ENCODE measurements around the gene CEP112.
"Not testable (repeated sequence)": the region's sequence is repeated elsewhere in the genome, so short reads cannot be mapped to it uniquely, and the experiment has no call there.

Gene CEP112

GRCh38 chr17:66169839-66170238 lies 22.1 kb downstream of the CEP112 start:
- Histone ChIP-seq H3K36me3 (peaks cover 0 to 6% (median 0%) of the 10 kb centered on the region in 3 donors), H3K4me1 (no peaks in the 10 kb centered on the region), H3K9me3 (no peaks in the 10 kb centered on the region), H3K27me3 (no peaks in the 10 kb centered on the region), H3K27ac (no peak overlapping the region), H3K4me3 (no peak overlapping the region)
- DNase-seq = no peak
- TF ChIP-seq CTCF (IDR thresholded peaks at IDR 0.05) = no peak
- intact Hi-C loops (cut with DNase I; ENCODE audit: low total_unique reads) = loop anchor here (10.0 kb wide), 2 partner anchors 875 to 935 kb away; no protein-coding TSS in a partner anchor

DNA sequence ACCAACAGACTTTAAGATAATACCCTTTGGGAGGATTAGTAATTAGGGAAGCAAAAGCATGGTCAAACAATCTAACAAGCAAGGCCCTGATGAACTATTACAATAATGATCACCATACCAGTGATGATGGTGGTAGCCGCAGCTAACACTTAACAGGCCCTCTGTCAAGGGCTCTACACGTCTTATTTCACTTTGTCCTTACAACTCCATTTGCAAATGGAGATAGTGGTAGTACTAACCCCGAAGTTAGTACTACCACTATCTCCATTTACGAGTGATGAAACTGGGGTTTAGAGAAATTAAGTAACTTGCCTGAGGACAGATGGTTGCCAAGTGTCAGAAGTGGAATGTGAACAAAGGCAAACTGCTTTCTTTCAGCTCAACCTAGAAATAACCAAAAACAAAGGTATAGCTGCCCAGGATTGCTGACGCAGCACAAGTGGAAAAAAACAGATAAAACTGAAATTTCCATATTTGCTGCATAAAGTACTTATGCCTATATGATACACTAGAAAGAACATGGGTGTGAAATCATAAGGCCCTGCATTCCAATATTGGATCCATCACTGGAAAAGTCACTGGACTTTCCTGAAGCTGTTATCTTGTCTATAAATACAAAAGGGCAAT lies 24.6 kb downstream of the CEP112 start:
- intact Hi-C loops (cut with DNase I; ENCODE audit: low total_unique reads) = loop anchor here (10.0 kb wide), 1 partner anchor 873 kb away; no protein-coding TSS in a partner anchor
- TF ChIP-seq CTCF (IDR thresholded peaks at IDR 0.05) = no peak
- H3K9me3 ChIP-seq = no peaks in the 10 kb centered on the region
- H3K4me3 ChIP-seq = no peak overlapping the region
- peaks cover 0 to 5% (median 0%) of the 10 kb centered on the region in 3 donors for H3K36me3 ChIP-seq
- H3K27ac ChIP-seq = no peak overlapping the region
- no peaks in the 10 kb centered on the region for H3K4me1 ChIP-seq
- H3K27me3 ChIP-seq = no peaks in the 10 kb centered on the region
- no peak for DNase-seq

- Histone ChIP-seq H3K27me3 (no peaks in the 10 kb centered on the region), H3K4me1 (no peaks in the 10 kb centered on the region), H3K4me3 (no peak overlapping the region), H3K36me3 (no peaks in the 10 kb centered on the region), H3K27ac (no peak overlapping the region), H3K9me3 (peaks cover 0 to under 1% (median 0%) of the 10 kb centered on the region in 3 donors)
- intact Hi-C loops (cut with DNase I; ENCODE audit: low total_unique reads) = loop anchor here (10.0 kb wide), 1 partner anchor 871 kb away; no protein-coding TSS in a partner anchor
- TF ChIP-seq CTCF (IDR thresholded peaks at IDR 0.05) = peak; percentile 61 to 79
- DNase-seq = no peak
Measured at GRCh38 chr17:66165537-66166123, 26.3 kb downstream of the CEP112 start.

DNA sequence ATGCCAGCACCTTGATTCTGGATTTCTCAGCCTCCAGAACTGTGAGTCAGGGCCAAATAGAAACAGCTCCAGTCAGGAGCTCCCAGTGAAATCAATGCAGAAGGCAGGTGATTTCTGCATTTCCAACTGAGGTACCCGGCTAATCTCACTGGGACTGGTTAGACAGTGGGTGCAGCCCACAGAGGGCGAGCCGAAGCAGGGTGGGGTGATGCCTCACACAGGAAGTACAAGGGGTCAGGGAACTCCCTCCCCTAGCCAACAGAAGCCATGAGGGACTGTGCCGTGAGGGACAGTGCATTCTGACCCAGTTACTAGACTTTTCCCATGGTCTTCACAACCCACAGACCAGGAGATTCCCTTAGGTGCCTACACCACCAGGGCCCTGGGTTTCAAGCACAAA lies 36.9 kb downstream of the CEP112 start:
- H3K27ac ChIP-seq; H3K4me1 ChIP-seq; intact Hi-C loops (cut with DNase I; ENCODE audit: low total_unique reads); H3K4me3 ChIP-seq; DNase-seq; H3K27me3 ChIP-seq; H3K9me3 ChIP-seq: not testable (repeated sequence)
- H3K36me3 ChIP-seq = peaks cover 4 to 15% (median 8%) of the 10 kb centered on the region in 3 donors

DNA sequence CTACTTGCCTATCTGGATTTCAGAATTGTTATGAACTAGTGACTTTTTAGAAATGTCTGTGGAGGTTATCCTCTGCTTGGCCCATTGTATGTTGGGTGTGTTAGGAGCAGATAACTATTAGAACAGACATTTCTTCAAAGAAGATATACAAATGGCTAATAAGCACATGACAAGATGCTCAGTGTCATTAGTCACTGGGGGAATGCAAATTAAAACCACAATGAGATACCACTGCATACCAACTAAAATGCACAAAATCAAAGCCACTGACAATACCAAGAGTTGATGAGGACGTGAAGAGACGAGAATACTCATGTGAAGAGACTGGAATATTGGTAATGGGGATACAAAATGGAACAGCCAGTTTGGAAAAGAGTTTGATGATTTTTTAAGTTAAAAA lies 39.2 kb downstream of the CEP112 start:
- Histone ChIP-seq H3K4me1 (no peaks in the 10 kb centered on the region), H3K36me3 (peaks cover 0 to 15% (median 4%) of the 10 kb centered on the region in 3 donors), H3K9me3 (no peaks in the 10 kb centered on the region), H3K27me3 (no peaks in the 10 kb centered on the region), H3K27ac (no peak overlapping the region), H3K4me3 (no peak overlapping the region)
- TF ChIP-seq CTCF (IDR thresholded peaks at IDR 0.05) = no peak
- DNase-seq = no peak
- intact Hi-C loops (cut with DNase I; ENCODE audit: low total_unique reads) = no loop called here

DNA sequence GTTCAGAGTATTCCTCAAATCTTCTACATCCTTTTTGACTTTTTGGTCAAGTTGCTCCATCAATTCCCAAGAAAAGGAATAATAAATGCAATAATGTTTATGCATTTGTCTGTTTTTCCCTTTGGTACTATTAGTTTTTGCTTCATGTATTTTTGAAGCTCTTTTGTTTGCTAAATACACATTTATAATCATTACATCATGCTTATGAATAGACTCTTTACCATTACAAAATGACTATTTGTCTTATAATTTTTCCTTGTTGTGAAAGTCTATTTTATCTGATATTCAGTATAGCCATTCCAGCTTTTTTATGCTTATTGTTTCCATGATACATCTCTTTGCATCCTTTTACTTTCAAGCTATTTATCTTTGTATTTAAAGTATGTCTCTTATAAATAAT lies 41.2 kb downstream of the CEP112 start:
- Histone ChIP-seq H3K27me3 (no peaks in the 10 kb centered on the region), H3K4me3 (no peak overlapping the region), H3K4me1 (no peaks in the 10 kb centered on the region), H3K9me3 (no peaks in the 10 kb centered on the region), H3K27ac (no peak overlapping the region), H3K36me3 (peaks cover 0 to 10% (median 4%) of the 10 kb centered on the region in 3 donors)
- no peak for DNase-seq
- no peak for TF ChIP-seq CTCF (IDR thresholded peaks at IDR 0.05)
- intact Hi-C loops (cut with DNase I; ENCODE audit: low total_unique reads) = no loop called here
